Ascending aorta (tissue), 2 donors: Measurements from ENCODE around the gene SPNS2. TPM values are rescaled to one million over a fixed set of nuclear protein-coding genes. Genes with fewer than 3 reads are reported as not detected.

Experiments
- DNase-seq, 2 donors: peaks; one replicate each; pipeline ENCODE4 v3.0.0-alpha.2; 2019; ENCODE audit warnings: low spot score in 2 of 2
- H3K27ac ChIP-seq, 2 donors: fragments of 200-600 bp; sonication (generic); one replicate each; pipeline ENCODE4 v1.5.1; 2016 to 2017; ENCODE audit warnings: mild to moderate bottlenecking in 1 of 2
- H3K27me3 ChIP-seq: fragments of 200-600 bp; sonication (generic); one replicate; pipeline ENCODE4 v1.5.1; 2017
- H3K36me3 ChIP-seq, 2 donors: fragments of 200-600 bp; sonication (generic); one replicate each; pipeline ENCODE4 v1.5.1; 2016
- H3K4me1 ChIP-seq, 2 donors: fragments of 200-600 bp; sonication (generic); one replicate each; pipeline ENCODE4 v1.5.1; 2016 to 2017; ENCODE audit warnings: mild to moderate bottlenecking in 1 of 2
- H3K4me3 ChIP-seq, 2 donors: fragments of 200-600 bp; sonication (generic); one replicate each; pipeline ENCODE4 v1.5.1; 2016 to 2017; ENCODE audit warnings: mild to moderate bottlenecking in 1 of 2
- H3K9me3 ChIP-seq, 2 donors: fragments of 200-600 bp; sonication (generic); one replicate each; pipeline ENCODE4 v1.5.1; 2016
- intact Hi-C: fragments of 100-400 bp; cut with DNase I; formaldehyde crosslinking; loops from one replicate; pipeline ENCODE4 v1.15.1; 2023
- total RNA-seq: library from RNA; depleted of rRNA; stranded (reverse); fragments of >200 nt; gene quantifications from one replicate; pipeline ENCODE4 v1.1.0, GENCODE V29; 2016
- TF ChIP-seq, protein P1 (sequence below), 3 experiments: fragments of 200-600 bp in 2 of 3; fragments of 450-650 bp in 1 of 3; sonication (generic) in 2 of 3; IDR thresholded peaks; one replicate each; pipeline ENCODE4 v1.5.1; 2016 to 2019; ENCODE audit warnings: antibody characterized with exemption in 3 of 3, mild to moderate bottlenecking in 1 of 3, moderate library complexity in 1 of 3

The SPNS2 gene, protein sequence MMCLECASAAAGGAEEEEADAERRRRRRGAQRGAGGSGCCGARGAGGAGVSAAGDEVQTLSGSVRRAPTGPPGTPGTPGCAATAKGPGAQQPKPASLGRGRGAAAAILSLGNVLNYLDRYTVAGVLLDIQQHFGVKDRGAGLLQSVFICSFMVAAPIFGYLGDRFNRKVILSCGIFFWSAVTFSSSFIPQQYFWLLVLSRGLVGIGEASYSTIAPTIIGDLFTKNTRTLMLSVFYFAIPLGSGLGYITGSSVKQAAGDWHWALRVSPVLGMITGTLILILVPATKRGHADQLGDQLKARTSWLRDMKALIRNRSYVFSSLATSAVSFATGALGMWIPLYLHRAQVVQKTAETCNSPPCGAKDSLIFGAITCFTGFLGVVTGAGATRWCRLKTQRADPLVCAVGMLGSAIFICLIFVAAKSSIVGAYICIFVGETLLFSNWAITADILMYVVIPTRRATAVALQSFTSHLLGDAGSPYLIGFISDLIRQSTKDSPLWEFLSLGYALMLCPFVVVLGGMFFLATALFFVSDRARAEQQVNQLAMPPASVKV
- total RNA-seq, result 107 TPM

DNA sequence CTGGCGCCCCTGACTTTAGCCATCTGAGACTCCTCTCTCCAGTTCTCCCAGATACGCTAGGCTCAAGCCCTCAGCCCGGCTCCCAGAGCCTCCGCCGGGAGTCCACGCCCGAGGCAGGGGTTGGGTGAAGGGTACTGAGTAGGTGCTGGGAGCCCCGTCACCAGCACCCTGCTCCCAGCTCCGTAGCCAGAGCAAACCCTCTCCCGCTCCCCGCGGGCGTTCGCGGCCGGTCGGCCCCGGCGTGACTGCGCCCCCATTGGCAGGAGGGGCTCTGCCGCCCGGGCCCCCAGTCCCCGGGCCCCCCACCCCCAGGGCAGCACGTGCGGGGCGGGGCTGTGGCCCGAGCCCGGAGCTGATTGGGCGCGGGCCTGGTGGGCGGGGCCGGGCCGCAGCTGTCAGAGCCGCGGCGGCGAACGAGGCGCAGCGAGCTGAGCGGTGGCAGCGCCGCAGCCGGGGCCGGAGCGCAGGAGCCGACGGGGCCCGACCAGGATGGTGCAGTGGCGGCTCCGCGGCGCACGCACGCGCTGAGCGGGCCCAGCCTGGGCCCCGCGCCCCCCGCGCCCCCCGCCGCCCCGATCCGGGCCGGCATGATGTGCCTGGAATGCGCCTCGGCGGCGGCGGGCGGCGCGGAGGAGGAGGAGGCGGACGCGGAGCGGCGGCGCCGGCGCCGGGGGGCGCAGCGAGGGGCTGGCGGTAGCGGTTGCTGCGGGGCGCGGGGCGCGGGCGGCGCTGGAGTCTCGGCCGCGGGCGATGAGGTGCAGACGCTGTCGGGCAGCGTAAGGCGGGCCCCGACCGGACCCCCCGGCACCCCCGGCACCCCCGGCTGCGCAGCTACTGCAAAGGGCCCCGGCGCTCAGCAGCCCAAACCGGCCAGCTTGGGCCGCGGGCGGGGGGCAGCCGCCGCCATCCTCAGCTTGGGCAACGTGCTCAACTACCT lies at the start of gene SPNS2:
SPNS2 (plus strand) TSS at position 421 of the 937 bp plus-strand sequence; CDS start at position 588, 167 bp downstream.
- no peaks in the 10 kb centered on the region for H3K27me3 ChIP-seq
- H3K4me3 ChIP-seq, result peak within 1 kb of the TSS; percentile 63
- H3K9me3 ChIP-seq, result no peaks in the 10 kb centered on the region
- no peaks in the 10 kb centered on the region for H3K36me3 ChIP-seq
- peak within 1 kb of the TSS; percentile 92 for H3K27ac ChIP-seq
- TF ChIP-seq, protein P1, sequence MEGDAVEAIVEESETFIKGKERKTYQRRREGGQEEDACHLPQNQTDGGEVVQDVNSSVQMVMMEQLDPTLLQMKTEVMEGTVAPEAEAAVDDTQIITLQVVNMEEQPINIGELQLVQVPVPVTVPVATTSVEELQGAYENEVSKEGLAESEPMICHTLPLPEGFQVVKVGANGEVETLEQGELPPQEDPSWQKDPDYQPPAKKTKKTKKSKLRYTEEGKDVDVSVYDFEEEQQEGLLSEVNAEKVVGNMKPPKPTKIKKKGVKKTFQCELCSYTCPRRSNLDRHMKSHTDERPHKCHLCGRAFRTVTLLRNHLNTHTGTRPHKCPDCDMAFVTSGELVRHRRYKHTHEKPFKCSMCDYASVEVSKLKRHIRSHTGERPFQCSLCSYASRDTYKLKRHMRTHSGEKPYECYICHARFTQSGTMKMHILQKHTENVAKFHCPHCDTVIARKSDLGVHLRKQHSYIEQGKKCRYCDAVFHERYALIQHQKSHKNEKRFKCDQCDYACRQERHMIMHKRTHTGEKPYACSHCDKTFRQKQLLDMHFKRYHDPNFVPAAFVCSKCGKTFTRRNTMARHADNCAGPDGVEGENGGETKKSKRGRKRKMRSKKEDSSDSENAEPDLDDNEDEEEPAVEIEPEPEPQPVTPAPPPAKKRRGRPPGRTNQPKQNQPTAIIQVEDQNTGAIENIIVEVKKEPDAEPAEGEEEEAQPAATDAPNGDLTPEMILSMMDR (IDR thresholded peaks at IDR 0.05), result no peak
- intact Hi-C loops, result loop anchor here (1.0 to 5.0 kb wide), 5 partner anchors 11 to 296 kb away; partner anchors contain the start of gene UBE2G1
- H3K4me1 ChIP-seq, result peaks cover 13 to 27% of the 10 kb centered on the region in 2 donors
- peak in 1 of 2 donors; percentile 82 for DNase-seq

DNA sequence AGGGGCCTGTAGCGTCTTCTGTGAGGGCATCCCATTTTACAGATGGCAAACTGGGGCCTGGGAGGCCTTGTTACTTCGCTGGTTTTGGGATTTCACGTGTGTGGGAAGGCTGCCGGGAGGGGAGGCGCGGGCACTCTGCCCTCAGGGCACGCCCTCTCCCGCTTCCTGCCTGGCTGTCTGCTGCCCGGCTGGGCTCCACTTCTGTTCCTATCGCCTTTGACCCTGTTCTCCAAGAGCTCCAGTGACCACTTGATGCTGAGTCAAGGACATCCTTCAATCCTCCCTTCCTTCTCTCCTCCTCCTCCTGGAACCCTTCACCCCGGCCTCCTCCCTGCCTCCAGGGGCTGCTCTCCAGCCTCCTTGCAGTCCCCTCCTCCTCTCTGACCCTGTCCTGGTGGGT lies 48.9 kb upstream of the SPNS2 start:
- Histone ChIP-seq H3K27ac (no peak overlapping the region), H3K4me1 (no peaks in the 10 kb centered on the region), H3K4me3 (no peak overlapping the region), H3K36me3 (no peaks in the 10 kb centered on the region), H3K9me3 (no peaks in the 10 kb centered on the region), H3K27me3 (no peaks in the 10 kb centered on the region)
- DNase-seq, result no peak
- TF ChIP-seq, protein P1 (IDR thresholded peaks at IDR 0.05), result no peak
- intact Hi-C loops, result no loop called here

DNA sequence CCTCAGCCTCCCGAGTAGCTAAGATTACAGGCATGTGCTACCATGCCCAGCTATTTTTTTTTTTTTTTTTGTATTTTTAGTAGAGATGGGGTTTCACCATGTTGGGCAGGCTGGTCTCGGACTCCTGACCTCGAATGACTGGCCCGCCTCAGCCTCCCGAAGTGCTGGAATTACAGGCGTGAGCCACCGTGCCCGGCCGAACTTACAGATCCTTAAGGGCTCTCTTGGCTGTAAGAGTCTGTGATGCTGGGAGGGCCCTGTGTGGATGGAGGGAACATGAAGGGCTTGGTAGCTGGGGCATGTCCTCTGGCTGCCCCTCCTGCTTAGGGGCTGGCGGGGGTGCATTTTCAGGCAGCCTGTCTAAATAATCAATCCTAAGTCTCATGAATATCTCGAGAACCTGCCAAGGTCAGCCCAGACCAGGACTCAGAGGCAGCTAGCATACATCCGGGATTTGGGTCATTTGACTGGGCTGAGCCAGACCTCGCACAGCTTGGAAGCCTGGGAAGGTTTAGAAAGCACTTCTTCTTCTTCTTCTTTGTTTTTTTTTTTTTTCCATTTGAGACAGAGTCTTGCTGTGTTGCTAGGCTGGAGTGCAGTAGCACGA lies 47.9 kb upstream of the SPNS2 start:
- TF ChIP-seq, protein P1 (IDR thresholded peaks at IDR 0.05), result no peak
- H3K27ac ChIP-seq, result no peak overlapping the region

DNA sequence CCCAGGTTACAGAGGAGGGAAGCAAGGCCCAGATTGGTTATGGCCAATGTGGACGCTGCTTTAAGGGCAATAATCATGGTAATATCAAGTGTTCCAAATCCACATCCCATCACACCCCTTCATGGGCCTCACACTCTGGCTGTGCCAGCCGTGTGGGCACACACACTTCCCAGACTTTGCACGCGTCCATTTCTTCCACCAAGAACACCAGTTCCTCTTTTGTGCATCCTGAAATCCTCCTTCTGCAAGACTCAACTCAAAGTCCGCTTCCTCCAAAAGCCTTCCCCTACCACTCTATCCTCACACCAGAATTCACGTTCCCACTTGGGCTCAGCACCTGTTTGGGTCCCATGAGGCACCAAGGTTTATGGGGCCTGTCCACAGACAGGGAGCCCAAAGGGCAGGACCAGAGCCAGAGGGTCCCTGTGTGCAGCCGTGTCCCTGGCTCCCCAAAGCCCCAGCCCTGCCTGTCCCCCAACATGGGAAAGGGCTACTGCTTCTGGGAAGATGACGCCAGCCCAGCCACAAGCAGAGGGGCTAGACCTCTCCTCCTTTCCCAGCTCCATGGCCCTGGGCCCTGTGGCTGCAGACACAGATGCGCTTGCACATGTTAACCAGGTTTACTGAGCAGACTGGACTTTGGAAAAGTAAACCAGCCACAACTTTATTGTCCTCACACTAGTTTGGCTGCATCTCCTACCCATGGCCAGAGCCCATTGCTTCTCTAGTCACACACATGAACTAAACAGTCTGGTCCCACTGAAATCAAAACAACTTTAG lies 44.7 kb upstream of the SPNS2 start:
- Histone ChIP-seq H3K9me3 (no peaks in the 10 kb centered on the region), H3K4me1 (no peaks in the 10 kb centered on the region), H3K27me3 (no peaks in the 10 kb centered on the region), H3K36me3 (no peaks in the 10 kb centered on the region), H3K27ac (no peak overlapping the region), H3K4me3 (no peak overlapping the region)
- DNase-seq, result no peak
- TF ChIP-seq, protein P1 (IDR thresholded peaks at IDR 0.05), result no peak
- intact Hi-C loops, result no loop called here

More for the DNA sequence above, 47.9 kb upstream of the SPNS2 start:
- no peak overlapping the region for H3K4me3 ChIP-seq
- no peaks in the 10 kb centered on the region for H3K36me3 ChIP-seq
- no peak for DNase-seq
- no peaks in the 10 kb centered on the region for H3K9me3 ChIP-seq
- intact Hi-C loops, result no loop called here
- no peaks in the 10 kb centered on the region for H3K4me1 ChIP-seq
- no peaks in the 10 kb centered on the region for H3K27me3 ChIP-seq
